Thyroid gland (tissue), 4 donors: ENCODE measurements around the gene TPK1.

Source experiments
- CTCF ChIP-seq, 6 experiments: fragments of 200-600 bp in 3 of 6; fragments of 450-650 bp in 3 of 6; sonication (generic) in 3 of 6; IDR thresholded peaks; one replicate each; pipeline ENCODE4 v1.5.1; 2016 to 2019; ENCODE audit warnings: antibody characterized with exemption in 6 of 6, mild to moderate bottlenecking in 2 of 6, inconsistent platforms in 1 of 6, moderate library complexity in 1 of 6
- POLR2A ChIP-seq, 2 donors: fragments of 450-650 bp; IDR thresholded peaks; one replicate each; pipeline ENCODE4 v1.6.1; 2017; ENCODE audit warnings: antibody characterized with exemption in 2 of 2, mild to moderate bottlenecking in 2 of 2, moderate library complexity in 1 of 2

DNA sequence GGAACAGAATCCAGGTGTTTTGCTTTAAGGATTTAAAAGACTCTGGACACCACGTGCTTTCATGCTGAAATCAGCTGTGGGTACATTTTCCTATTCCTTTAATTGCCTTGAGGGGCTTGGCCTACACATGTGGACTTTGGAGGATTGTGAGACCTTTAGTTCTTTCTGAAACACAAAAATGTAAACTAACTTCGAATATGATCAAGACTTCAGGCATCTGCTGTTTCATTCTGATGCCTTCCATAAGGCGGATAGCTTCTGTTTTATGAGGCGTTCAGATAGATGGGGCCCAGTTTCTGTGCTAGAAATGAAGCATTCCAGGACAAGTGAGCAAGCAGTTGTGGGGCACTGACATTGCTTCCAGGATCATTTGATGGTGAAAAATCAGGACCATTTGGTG lies 430.9 kb downstream of the TPK1 start:
- TF ChIP-seq POLR2A (IDR thresholded peaks at IDR 0.05) = no peak
- no peak for TF ChIP-seq CTCF (IDR thresholded peaks at IDR 0.05)
